ENCODE data around the gene PYCR2. TPM values are rescaled to one million over a fixed set of nuclear protein-coding genes. Genes with fewer than 3 reads are reported as not detected.

The PYCR2 gene
- total RNA-seq, 2 donors from 2014 or later, result 41.7 to 45.9 TPM

DNA sequence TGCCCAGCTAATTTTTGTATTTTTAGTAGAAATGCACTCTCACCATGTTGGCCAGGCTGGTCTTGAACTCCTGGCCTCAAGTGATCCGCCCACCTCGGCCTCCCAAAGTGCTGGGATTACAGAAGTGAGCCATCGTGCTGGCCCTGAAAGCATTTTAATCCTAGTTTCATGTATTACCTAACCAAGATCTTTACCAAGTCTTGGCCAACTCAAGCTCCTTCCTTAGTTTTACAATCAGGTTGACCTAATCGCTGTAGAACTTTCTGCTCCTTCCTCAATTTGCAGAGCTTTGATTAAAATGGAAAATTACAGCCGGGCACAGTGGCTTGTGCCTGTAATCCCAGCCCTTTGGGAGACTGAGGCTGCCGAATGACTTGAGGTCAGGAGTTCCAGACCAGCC is 38.7 kb downstream of the PYCR2 start:
- DNase-seq (ENCODE audit: low spot score), result no peak
- intact Hi-C loops (cut with DNase I), result no loop called here

DNA sequence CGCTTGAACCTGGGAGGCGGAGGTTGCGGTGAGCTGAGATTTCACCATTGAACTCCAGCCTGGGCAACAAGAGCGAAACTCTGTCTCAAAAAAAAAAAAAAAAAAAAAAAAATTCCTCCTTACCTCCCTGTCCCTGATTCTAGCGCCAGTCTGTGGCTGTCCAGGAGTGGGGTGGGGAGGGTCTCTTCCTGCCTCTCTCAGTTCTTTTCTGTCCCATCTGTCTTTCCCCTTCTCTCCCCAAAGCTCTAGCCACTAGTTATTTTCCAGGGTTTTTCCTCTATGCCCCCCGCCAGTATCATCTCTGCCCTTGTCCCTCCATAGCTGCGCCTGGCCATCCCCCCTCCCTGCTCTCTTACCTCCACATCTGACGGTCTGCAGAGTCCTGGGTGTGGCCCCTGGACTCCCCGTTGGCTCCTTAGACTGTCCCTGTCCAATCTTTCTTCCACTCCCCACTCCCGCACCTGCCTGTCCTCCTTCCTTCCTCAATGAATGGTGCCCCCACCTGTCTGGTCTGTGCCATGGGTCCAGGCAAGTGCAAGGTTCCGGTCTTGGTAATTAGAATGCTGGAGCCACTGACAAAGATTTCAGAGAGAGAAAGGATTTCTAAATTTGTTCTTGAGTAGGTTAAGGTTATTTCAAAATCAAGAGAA is 40.3 kb downstream of the PYCR2 start:
- DNase-seq (ENCODE audit: low spot score), result no peak
- intact Hi-C loops (cut with DNase I), result no loop called here

DNA sequence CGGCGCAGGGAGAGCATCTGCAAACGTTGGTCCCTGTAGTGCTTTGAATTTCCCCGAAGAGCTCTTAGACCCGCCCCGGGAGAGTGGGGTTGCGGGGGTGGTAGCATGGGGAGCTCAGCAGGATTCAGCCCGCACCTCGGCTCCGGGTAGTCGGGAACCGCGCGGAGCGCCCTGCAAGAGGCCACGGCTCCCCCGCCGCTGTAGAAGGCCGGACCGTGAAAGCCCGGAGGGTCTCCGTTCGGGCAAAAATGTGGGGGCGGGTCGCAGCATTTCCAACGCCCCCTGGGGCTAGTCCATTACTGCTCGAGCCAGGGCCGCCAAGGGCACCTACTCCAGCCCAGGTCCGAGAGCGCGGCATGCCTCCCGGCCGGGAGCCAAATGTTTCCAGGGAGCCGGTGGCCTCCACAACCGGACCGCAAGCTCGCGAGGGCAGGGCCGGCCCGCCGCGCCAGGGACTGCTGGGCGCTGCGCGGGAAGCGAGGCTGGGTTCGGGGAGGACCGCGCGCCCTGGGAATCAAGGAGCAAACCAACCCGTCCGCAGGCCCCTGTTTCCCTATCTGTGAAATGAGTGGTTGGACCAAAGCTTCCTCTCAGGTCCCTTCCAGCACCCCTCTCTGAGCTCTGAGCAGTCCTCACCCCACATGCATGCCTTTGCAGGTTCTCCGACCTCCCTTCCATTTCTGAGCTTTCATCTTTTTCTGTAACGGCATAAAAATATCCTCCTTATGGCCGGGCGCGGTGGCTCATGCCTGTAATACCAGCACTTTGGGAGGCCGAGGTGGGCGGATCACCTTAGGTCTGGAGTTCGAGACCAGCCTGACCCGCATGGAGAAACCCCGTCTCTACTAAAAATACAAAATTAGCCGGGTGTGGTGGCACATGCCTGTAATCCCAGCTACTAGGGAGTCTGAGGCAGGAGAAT is 41.1 kb downstream of the PYCR2 start:
- intact Hi-C loops (cut with DNase I), result no loop called here
- peak; percentile 83 for DNase-seq (ENCODE audit: low spot score)

DNA sequence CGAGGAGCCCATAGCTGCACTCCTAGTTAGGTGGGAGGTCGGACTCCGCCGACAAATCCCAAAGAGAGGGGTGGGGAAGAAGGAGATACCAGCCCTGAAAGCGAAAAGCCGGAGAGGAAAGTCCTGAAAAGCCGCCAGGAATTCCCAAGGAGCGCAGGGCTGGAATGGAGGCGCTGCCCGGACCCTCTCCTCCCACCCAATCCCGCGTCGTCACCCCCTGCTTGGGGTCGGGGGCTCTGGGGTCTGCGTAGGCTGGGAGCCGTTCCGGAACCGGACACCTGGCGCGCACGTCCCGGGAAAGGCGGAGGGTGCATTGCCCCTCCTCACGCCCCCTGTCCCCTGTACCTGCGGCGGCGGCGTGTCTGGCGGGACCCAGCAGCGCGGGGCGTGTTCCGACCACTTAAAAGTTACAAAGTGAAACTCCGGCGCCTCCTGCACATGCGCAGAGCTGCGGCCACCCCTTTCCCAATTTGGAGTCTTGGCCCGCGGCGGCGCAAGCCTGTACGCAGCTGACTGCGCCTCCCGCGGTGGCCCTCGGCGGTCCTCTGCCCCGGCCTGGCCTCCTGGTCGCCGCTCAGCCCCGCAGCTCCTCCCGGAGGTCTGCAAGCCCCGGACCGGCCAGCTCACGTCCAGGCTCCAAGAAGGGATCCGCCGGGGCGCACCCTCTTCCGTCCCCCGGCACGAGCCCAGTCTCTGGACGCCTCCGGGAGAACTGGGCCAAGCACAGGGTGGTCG is 41.9 kb downstream of the PYCR2 start, which contains the start of gene TMEM63A:
TSS of gene TMEM63A (minus strand) at position 422 of the 735 bp plus-strand sequence. CDS start 4,800 bp downstream, outside the sequence.
- intact Hi-C loops (cut with DNase I), result no loop called here
- peak; percentile 98 for DNase-seq (ENCODE audit: low spot score)

DNA sequence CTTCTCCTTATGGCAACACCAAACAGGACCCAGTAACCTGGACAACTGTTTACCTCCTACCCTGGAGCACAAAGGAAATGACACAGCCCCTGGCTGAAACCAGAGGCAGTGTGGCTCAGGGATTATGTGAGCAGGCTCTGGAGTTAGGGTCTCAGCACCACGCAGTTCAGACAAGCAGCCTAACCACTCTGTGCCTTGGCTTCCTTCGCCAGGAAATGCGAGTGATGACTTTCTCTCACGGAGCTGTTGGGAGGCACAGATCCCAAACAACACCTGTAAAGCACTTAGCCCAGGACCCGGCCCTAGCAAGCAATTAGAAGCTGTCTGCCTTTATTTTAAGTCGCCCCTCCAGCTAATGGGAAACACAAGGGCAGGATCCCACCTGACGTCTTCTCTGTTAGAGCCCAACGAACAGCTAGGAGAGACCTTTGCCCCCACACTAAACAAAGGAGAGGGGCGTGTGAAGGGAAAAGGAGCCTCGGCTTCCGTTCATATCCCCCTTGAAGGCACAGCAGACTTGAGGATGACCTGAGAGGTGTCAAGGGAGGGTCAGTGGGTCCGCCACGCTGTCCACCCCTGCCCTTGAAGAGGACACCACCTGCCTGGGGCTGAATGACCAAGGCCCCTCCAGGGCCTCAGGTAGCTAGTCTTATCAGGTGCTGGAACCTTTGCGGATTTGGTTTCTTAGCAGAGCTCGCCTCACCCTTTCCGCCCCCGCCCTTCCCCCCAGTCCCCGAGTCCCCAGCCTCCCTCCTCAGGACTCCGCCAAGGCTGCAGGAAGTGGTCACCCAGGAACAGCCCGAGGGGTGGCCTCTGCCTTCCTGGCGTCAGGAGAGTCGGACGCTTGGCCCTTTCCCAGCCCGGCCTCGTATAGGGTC is 42.7 kb downstream of the PYCR2 start:
- peak; percentile 84 for DNase-seq (ENCODE audit: low spot score)
- intact Hi-C loops (cut with DNase I), result no loop called here

DNA sequence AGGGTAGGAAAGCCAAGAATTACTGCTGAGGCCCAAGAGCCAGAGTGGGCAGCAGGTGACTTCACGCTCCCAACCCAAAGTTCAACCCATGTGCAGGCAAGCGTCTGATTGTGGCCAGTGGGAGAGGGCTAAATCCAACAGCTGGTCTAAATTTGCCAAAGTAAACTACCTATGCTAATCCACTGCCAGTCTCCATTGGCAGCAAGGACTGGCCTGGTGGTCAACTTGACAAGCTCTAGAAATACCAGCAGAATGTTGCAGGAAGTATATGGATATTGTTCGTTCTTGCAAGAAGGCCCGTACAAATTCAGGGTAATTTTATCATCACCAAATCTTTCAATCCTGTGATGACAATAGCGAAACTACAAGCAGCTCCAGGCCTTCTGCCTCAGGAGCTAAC is 43.4 kb downstream of the PYCR2 start:
- DNase-seq (ENCODE audit: low spot score), result no peak
- intact Hi-C loops (cut with DNase I), result no loop called here

DNA sequence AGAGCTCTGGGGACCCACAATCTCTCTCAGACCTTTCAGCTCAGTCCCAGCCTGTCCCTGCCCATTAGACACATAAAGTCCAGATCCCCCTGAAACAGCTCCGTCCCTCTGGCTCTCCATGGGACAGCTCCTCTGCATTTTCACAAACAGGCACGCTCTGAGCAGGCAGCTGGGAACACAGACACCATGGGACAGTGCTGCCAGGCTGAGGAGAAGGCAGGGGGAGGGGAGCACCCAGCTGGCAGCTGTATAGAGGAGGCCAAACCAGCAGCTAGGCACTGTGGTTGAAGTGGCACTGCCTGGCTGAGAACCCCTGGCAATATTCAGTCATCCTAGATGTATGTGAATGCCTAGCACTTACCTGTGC is 43.8 kb downstream of the PYCR2 start:
- DNase-seq (ENCODE audit: low spot score), result no peak
- intact Hi-C loops (cut with DNase I), result no loop called here

DNA sequence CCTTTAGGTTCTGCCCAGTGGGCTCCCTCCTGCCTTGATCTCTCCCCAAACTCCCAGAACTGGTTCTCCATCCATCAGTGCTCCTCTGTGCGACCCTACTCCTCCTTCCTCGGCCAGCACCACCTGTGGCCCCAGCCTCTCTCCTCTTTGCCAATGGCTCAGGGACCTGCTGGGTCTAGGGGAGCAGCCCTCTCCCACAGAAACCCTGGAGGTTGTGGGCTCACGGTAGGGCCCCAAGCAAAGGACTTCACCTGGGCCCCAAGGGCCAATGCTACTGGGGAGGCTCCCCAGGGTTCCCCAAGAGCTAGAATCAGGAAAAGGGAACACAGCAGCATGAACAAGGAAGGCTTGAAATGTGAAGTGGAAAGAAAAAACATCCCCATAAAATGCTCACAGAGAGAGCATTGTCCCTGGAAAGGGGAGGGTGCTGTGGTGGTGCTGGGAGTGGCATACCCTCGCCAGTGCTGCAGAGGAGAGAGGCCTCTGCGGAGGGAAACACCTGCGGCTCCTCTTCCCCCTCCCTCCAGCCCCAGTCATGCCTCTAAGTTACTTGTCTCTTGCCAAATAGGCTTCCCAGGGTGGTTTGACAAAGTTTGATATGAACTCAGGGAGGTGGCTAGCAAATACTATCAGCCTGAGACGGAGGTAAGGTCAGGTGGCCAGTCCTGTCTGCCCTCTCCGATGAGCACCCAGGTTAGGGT is 44.4 kb downstream of the PYCR2 start:
- intact Hi-C loops (cut with DNase I), result loop anchor here in 1 of 2 donors (5.0 kb wide), 1 partner anchor 1427 kb away; no protein-coding TSS in a partner anchor
- DNase-seq (ENCODE audit: low spot score), result no peak

DNA sequence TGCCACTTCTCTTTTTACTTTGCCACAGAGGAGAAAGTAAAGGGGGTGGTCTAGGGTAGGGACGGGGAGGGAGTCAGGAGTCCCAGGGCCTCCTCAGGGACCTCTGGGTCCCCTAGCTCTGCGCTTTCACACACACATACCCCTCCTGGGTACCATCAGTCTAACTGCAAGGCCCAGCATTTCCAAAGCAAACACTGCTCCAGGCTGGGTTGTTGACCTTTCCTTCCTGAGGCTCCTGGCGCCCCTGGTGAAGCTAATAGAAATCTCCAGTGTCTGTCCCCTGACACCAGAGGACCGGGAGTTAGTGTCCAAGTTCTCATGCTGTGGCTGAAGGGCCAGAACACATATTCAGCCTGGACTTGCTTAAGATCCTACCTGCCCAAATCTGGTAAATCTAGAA is 45.8 kb downstream of the PYCR2 start:
- intact Hi-C loops (cut with DNase I), result loop anchor here in 1 of 2 donors (5.0 kb wide), 1 partner anchor 1426 kb away; no protein-coding TSS in a partner anchor
- DNase-seq (ENCODE audit: low spot score), result no peak

DNA sequence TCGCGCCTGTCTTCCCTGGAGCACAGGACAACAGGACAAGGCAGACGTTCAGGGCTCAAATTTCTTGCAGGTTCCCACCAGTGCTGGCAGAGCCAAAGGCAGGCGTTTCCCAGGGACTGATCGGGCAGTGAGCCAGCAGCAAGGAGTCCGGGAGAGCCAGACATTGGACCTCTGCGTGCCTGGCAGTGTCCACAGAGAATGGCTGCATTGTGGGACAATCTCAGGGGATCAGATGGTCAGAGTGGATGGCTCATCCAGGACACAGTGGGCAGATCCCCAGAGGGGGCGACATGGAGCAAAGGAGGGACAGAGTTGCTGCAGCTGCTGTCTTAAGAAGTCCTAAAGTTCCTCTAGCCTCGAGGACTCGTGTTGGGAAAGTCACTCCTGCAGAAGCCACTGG is 46.5 kb downstream of the PYCR2 start:
- DNase-seq (ENCODE audit: low spot score), result peak; percentile 84
- intact Hi-C loops (cut with DNase I), result loop anchor here in 1 of 2 donors (5.0 kb wide), 1 partner anchor 1425 kb away; no protein-coding TSS in a partner anchor

DNA sequence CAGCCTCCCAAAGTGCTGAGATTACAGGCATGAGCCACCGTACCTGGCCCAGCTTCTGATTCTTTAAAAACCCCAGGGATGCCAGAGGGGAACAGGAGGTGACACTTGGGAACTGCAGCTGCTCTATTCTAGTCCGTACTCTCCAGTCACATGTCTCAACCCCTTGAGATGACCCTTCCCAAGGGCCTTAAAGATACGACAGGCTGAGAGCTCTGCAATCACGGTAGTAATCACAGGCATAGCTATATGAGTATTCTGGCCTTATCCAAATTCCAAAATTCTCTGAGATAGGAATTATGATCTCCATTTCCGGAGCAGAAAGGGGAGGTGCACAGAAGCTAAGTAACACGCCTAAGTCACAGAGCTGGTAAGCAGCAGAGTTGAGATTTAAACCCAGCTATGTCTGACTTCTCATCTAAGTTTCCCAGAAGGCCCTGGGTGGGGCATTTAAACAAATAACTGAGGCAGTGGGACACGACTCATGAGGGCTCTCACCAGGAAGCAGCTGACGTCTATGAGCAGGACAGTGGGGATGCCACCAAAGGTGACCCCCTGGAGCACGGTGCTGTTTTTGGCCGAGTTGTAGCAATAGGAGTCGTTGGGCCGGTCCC is 47.0 kb downstream of the PYCR2 start:
- DNase-seq (ENCODE audit: low spot score), result no peak
- intact Hi-C loops (cut with DNase I), result loop anchor here in 1 of 2 donors (5.0 kb wide), 1 partner anchor 1425 kb away; no protein-coding TSS in a partner anchor

DNA sequence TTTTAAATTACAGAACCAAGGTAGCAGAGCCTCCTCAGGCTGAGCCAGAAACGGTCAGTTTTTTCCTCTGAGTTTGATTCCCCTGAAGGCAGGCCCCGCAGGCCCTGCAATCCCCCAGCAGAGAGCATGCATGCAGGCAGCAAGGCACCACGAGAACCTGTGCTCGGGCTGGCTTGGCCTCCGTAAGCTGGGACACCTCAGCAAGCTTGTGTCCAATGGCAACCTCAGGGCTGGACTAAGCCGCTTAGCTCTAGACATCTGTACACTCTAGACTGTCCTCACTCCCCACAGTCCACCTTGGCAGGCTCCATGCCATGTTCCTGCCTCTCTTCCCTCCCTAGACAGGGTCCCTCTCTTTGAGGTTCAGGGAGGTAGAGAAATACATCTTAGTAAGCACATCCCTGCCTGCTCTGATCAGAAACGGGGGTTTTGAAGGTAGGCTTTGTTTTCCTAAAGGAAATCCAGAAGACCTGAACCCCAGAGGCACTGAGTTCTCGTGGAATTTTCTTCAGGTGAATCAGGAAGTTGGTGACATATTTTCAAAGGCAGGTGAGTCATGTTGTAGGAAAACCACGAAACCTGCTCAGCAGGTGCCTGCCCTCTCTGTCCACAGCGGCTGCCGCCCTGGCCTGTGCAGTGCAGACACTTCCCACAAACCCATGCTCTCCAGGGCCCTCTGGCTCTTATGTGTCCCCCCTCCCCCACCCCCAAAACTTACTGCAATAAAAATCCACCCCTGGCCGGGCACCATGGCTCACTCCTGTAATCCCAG is 48.8 kb downstream of the PYCR2 start:
- no peak for DNase-seq (ENCODE audit: low spot score)
- intact Hi-C loops (cut with DNase I), result loop anchor here in 1 of 2 donors (5.0 kb wide), 1 partner anchor 1423 kb away; no protein-coding TSS in a partner anchor

DNA sequence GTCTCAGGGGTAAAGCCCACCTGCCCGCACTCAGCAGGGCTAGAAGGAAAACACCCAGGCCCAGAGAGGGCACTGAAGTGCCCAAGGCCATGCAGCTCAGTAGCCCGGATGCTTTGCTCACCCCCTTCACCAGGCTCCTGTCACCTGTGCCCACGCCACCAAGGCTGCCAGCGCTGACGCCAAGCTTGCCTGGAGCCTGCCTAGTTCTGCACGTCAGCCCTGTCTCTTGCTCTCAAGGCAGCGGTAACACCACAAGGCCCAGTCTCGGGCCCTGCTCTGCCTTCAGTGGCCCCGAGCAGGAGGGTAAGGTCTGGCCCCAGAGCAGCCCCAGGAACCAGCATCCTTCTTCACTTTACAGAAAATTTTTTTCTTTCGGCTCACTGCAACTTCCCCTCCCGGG is 49.6 kb downstream of the PYCR2 start:
- intact Hi-C loops (cut with DNase I), result no loop called here
- no peak for DNase-seq (ENCODE audit: low spot score)

DNA sequence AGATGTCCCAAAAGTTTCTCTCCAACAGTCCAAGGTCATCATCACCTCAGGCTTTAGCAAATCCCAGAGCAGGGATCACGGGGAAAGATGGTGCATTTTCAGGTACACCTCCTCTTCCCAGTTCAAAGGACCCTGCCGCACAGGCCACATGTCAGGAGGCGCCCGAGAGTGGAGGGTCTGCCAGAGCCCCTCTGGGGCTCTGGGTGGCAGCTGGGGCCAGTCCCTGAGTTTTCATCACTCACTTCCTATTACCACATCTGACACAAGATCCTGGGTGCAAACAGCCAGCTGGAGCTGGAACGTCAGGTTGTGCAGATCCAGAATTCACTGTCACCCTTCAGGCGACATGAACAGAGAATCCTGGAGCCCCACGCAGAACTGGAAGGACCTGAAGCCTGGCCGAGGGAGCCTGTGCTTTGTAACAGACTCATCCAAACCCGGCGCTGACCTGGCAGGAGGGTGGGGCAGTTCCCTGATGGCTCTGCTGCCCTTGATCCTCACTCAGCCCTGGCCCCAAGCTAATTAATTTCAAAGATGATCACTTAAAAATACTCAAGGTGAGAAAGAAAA is 50.7 kb downstream of the PYCR2 start:
- intact Hi-C loops (cut with DNase I), result no loop called here
- no peak for DNase-seq (ENCODE audit: low spot score)

DNA sequence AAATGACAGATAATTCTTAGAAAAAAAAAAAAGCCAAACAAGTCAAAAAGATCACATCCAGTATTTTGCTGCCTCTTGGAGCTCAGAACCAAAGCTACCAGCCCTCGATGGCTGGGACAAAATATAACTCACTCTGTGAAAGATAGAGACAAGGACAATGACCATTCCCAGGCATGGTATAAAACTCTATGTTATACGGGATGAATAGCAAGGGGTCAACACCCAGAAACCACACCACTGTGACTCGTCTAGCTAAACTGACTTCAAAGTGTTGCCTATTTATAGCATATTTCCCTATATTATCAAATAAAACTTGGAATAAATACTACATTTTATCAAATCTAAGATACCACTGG is 52.0 kb downstream of the PYCR2 start:
- intact Hi-C loops (cut with DNase I), result no loop called here
- no peak for DNase-seq (ENCODE audit: low spot score)

DNA sequence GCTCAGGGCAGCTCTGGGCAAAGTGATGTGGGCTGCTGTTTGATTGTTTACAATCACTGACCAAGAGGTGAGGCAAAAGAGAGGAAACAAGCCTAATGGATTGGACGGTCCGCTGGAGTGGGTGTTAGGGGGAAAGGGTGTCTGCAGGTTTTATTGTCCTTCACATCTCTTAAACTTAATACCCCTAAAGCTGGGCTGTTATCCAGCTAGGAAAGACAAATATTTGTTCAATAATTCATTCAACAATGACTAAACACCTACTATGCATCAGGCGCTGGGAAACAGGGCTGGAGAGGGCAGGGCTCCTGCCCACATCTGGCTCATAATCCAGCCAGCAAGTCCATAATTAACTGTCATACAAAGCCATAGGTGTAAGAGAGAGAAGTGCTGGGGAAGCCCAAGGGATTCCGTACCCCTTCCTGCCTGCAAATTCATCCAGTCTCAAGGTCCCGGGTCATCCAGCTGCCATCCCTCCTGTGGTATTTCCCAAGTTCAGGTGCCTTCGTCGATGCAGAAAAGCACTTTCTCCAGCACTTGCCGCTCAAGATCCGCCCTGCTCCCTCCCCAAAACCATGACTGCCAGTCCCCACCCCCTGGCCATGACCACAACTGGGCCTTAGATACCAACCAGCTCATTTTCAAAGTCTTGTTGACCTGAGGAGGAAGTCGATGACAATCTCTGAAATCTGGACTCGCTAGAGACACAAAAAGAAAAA is 52.5 kb downstream of the PYCR2 start:
- no peak for DNase-seq (ENCODE audit: low spot score)

More for the DNA sequence above, 52.5 kb downstream of the PYCR2 start:
- intact Hi-C loops (cut with DNase I), result no loop called here
